HUDEP-2 (cell line): ENCODE measurements around the gene MEOX1.
"Not testable (repeated sequence)": the region's sequence is repeated elsewhere in the genome, so short reads cannot be mapped to it uniquely, and the experiment has no call there.

Experiments used
- DNase-seq, 76 experiments: peaks; one replicate each; lab custom pipeline; 2025; ENCODE audit not compliant: unreplicated experiment in 76 of 76; lab: John Stamatoyannopoulos, UW

MEOX1 gene

GRCh38 chr17:43620581-43620980 is 41.1 kb downstream of the MEOX1 start:
- no peak for DNase-seq

DNA sequence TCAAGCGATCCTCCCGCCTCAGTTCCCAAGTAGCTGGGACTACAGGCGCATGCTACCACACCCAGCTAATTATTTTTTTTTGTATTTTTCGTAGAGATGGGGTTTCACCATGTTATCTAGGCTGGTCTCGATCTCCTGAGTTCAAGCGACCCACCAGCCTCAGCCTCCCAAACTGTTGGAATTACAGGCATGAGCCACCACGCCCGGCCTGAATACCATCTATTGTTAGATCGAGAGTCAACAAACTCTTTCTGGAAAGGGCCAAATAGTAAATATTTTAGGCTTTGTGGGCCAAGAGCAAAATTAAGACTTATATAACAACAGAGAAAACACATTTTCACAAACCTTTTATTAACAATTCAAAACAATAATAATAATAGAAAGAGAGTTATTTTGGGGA is 41.6 kb downstream of the MEOX1 start:
- no peak for DNase-seq

DNA sequence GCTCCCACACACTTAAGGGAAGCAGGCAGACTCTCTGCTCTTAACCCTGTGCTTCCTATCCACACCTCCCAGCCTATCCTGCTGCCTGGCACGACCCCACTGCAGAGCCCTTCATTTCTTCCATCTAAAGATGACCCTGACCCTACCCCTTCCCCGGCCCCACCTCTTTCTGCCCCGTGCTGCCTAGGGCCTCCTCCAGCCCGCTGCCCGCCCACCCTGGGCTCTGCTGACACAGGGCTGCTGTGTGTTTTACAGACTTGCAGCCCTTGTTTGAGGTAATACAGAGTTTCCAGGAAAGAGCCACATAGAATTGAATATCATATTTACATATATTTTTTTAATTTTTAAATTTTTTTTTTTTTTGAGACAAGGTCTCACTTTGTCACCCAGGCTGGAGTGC is 42.0 kb downstream of the MEOX1 start:
- no peak for DNase-seq

DNA sequence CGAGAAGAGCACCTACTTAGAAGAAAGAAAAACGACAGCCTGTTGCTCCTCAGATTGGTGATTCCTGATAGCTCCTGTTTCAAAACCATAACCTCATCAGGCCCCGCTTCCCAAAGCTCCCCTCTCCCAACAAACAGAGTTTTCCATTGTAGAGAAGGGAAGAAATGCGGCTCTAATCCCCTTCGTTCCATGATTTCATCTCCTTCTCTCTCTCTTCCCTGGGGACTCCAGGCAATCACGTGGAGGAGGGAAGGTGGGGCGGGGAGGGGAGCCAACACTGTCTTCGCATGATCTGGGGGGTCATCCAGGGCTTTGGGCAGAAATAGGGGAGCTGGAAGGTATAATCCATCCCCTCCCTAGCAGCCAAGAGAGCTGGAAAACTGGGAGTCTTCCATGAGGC is 43.4 kb downstream of the MEOX1 start:
- DNase-seq, result no peak

DNA sequence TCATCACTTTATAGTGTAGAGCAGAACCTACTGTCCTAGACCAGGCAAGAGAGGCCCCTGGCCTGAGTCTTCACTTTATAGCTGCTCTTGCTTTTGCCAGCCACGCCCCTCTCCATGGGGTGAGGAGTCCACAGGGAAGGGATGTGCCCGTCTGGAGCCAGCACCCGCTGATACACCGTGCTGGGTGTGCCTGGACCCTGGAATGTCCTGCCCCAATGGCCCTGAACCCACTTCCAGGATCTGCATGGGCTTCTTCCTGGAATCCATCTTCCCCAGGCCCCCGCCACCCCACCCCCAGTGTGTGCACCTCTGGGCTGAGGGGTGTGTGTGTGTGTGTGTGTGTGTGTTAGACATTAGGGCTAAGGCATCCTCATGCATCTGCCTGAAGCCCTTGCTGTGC is 44.9 kb downstream of the MEOX1 start:
- no peak for DNase-seq

GRCh38 chr17:43616421-43616820 is 45.3 kb downstream of the MEOX1 start:
- no peak for DNase-seq

- no peak for DNase-seq
Observed at GRCh38 chr17:43616029-43616351, 45.7 kb downstream of the MEOX1 start.

- DNase-seq, result no peak
Observed at GRCh38 chr17:43615330-43616028, 46.2 kb downstream of the MEOX1 start.

GRCh38 chr17:43614561-43614960 is 47.2 kb downstream of the MEOX1 start:
- no peak for DNase-seq

GRCh38 chr17:43613917-43614316 is 47.8 kb downstream of the MEOX1 start:
- DNase-seq, result no peak

DNA sequence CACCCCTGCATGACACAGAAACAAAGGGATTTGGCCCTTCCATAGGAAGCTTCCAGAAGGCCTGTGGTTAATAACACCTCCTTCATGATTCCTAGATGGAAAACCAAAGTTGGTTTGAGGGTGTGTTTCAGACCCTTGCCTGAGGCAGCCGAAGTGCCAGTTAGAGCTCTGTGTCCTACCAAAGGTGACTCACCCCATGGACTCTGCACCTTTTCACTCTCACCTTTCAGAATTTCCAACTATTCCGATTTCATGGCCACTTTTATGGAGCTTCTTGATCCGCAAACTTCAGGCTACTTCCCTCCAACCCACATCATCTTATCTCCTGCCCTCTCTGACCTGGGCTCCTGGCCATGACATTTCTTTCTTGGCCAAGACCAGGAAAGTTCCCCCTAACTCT is 49.2 kb downstream of the MEOX1 start:
- DNase-seq, result no peak

DNA sequence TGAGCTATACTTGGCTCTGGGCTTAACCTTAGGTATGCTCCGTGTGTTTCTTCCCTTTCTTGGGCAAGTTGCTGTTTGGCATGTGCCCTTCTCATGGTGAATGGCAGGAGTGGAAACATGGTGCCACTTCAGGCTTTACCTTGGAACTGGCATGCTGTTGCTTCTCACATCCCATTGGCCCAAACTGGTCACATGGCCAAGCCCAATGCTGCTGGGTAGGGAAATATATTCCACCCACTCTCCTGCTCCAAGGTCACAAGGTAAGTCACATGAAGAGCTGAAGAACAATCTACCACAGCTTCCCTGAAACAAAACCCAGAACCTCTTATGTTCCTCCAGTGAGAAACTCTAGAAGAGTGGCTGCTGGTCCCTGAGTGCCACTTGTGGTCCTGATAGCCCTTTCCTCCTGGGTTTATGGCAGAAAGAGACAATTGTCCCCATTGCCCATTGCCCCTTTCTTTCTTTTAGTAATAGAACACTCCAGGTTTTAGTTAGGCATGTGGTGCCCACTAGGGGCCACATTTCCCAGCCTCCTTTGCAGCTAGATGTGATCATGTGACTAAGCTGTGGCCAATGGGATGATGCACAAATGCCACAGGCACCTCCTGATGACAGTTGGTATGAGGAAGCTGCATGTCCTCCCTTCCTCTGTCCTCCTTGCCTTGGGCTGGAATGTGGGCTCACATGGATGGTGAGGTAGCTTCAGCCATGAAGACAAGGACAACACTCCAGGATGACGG is 50.3 kb downstream of the MEOX1 start:
- no peak for DNase-seq

DNA sequence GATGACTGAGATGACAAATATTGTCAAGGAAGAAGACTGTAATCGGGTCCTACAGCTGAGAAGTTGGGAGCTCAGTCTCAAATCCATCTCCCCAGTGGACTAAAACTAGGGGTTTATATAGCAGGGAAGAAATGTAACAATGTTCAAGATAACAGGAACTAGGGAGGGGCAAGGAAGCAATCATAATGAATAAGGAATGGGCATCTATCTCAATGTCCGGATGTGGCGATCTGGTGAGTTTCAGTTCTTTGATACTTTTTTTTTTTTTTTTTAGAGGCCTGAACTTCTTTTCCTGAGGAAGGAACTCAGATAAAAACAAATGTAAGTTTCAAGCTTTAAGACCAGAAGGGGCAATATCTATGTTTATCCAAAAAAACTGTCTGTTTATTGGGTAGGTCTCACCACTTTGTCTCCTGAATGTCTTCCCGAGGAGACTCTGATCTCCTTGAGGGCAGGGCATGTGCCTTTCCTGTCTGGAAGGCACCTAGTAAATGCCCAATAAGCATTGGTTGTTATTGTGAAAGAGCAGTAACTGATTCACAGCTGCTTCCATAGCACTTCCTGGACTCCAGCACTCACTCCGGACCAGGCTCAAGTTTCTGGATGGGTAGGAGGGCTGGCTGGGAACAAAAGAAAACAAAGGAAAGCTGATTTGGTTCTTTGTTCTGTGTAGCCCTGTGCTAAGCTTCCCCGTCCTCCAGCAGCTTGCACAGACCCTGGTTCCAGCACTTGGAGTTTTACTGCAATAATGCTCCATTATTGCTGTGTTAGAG is 51.9 kb downstream of the MEOX1 start:
- no peak for DNase-seq

DNA sequence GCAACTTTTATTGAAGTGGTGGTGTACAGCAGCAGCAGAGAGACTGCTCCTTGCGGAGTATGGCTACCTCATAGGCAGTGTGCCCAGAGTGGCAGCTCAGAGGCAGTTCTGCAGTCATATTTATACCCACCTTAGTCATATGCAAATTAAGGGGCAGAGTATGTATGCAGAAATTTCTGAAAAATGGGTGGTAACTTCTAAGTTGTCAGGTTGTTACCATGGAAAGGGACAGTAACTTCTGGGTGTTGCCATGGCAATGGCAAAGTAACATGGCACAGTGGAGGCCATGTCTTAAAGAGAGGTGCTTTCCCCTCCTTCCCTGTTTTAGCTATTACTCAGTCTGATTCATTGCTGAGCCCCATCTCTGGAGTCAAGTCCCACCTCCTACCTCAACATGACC is 53.4 kb downstream of the MEOX1 start:
- no peak for DNase-seq

DNA sequence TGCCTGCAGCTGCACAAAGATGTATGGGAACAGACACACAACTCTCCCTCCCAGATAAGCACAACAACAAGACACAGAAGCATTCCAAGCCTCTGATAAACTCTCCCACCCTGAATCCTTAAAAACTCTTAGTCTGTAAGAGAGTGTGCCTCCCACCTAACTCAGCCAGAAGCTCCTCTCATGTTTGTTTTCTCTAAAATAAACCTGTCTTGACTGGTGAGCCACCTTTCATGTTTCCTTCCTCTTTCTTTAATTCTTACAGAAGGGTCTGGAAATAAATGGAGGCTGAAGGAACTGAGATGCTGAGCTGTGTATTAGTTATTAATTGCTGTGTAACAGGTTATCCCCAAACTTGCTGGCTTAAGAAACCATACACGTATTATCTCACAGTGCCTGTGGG is 57.2 kb downstream of the MEOX1 start:
- no peak for DNase-seq

DNA sequence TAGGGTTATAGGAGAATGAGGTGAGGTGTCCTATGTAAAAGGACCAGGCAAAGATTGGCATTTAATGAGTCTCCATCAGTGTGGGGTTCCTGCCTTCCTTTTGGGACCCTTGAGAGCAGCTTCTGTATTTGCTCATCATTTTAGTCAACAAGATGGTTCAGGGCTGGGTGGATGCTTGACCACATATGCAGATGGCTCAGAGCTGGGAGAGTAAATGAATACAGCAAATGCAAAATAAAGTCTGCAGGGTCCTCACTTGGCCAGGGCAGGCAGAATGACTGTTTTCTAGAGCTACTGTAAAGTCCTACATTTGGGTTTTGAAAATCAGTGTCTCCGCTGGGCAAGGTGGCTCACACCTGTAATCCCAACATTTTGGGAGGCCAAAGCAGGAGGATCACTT is 58.4 kb downstream of the MEOX1 start:
- DNase-seq, result no peak

GRCh38 chr17:43602556-43602955 is 59.2 kb downstream of the MEOX1 start:
- DNase-seq, result not testable (repeated sequence)

DNA sequence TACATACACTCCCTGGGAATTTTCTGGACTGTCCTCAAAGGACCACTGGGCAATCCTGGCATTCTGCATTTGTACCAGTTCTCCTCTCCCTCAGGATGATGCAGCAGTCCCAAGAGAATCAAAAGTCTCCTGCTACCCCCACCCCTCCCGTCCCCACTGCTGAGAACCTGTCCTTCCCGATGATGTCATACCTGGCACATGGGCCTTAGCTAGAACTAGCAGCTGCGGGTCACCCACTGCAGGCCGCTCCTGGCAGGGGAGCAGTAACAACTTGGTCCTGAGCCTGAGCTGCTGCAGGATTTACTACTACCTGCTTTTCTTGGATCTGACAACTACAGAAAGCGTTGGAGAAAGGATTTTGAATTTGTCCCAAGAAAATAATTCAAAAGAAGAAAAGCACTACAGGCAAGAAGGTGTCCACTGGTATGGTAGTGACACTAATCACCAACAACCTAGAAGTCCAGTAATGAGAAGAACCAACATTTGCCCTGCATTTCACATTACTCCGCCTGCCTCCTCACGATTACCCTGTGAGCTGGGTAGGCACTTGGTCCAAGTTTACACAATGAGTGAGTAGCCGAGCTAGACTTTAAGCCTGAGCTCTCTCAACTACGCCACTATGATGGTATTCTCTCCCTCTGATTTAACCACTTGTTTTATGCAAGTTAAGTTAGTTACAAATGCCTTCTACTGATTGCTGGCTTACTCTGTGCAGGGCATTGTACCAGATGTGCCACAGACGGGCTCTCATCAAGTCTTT is 60.3 kb downstream of the MEOX1 start:
- DNase-seq, result no peak

GRCh38 chr17:43599835-43600234 is 61.9 kb downstream of the MEOX1 start:
- DNase-seq, result no peak

DNA sequence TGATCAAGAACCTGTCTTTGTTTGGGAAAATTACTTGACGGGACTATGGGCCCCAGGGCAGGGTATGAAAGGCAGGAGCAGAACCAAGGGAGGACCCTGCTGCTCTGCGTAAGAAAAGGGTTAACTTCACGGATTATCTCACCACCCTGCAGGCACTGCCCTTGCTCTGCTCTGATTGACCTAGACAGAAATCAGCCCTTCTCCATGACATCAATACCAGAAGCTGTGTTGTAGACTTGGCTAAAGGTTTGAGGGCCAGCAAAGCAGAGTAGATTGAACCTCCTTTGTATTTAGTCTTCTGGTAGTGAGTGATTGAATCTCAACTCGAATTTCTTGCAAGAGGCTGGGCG is 62.7 kb downstream of the MEOX1 start:
- DNase-seq, result no peak

DNA sequence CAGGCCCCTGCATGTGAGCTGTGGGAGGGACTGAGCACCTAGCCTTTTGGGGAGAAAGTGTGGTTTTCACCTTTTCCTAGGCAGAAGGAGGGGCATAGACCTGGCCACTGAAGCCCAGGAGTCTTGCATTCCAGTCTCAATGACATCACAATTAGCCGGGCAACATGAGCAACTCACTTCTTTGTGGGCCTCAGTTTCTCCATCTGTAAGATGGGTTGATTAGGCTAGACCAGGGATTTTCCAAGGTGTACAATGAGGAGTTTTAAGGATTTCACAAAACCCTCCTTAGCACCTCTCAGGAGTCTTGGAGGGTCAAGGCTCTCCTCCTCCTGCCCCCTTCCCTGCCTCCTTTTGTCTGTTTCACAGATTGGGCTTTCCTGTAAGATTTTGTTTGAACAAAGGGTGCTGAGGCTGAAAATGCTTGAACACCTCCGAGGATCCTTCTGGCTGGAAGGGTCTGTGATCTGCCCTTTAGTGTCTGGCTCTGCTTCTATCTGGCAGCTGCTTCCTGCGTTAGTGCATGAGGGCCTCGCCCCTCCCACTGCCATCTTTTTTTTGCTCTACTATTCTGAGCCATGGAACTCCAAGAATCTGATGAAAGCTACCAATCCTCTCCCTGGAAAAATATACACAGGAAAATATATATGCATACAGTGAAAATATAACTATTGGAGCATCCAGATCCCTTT is 63.2 kb downstream of the MEOX1 start:
- no peak for DNase-seq
